HepG2 (cell line): ENCODE measurements around the gene FRMD3. TPM values are rescaled to one million over a fixed set of nuclear protein-coding genes. Genes with fewer than 3 reads are reported as not detected.

ENCODE experiments used
- ATAC-seq: fragments of 200-7000 bp; cut with Tn5 transposase; 3 replicates; pipeline ENCODE4 v1.9.1; 2020; ENCODE audit warnings: mild to moderate bottlenecking, moderate library complexity
- BruUV-seq: library from RNA; stranded (reverse); fragments of 400-500 nt; replicated peaks from 2 replicates; lab custom pipeline; 2021; lab: Mats Ljungman, UMichigan
- CTCF ChIA-PET: fragments of 300-600 bp; formaldehyde crosslinking; extraction: SDS; loops from one replicate; lab custom pipeline; 2021; ENCODE audit warnings: low total read pairs, inconsistent platforms, low intra/inter-chr PET ratio; lab: Yijun Ruan, JAX
- POLR2A ChIA-PET: fragments of 350-600 bp; sonication (Branson Sonifier 250); formaldehyde crosslinking; loops from one replicate; lab custom pipeline; 2020; ENCODE audit warnings: antibody characterized with exemption, inconsistent platforms; lab: Yijun Ruan, JAX
- DNase-seq: peaks from one replicate; pipeline ENCODE4 v3.0.0-alpha.2; 2015; ENCODE audit warnings: low spot score
- FAIRE-seq: peaks from 3 replicates; lab custom pipeline; 2011; peaks lifted over from hg19 to GRCh38; lab: Jason Lieb, UNC
- H2AFZ ChIP-seq: one replicate; pipeline ENCODE4 v1.6.1; 2011; ENCODE audit warnings: low read length, inconsistent platforms
- H3K27ac ChIP-seq: fragments of 300-600 bp; 3 replicates; pipeline ENCODE4 v1.8.0; 2011; ENCODE audit warnings: mixed run types, mild to moderate bottlenecking, mixed read lengths, low read length, inconsistent platforms; ENCODE audit not compliant: insufficient read depth; ENCODE audit errors: extremely low read length
- H3K27me3 ChIP-seq, 2 experiments: fragments of 200-600 bp in 1 of 2; 2 replicates in 1 of 2; 3 replicates in 1 of 2; pipeline versions ENCODE4 v1.6.0 to v1.8.0; 2011; ENCODE audit warnings: low read length in 2 of 2, mild to moderate bottlenecking in 2 of 2, moderate library complexity in 2 of 2, inconsistent platforms in 1 of 2; ENCODE audit not compliant: insufficient read depth in 2 of 2, control insufficient read depth in 1 of 2
- H3K36me3 ChIP-seq, 2 experiments: fragments of 200-600 bp in 1 of 2; replicated peaks in 1 of 2; 2 replicates in 1 of 2; 3 replicates in 1 of 2; pipeline versions ENCODE4 v1.5.1 to v1.8.0; 2011; ENCODE audit warnings: low read length in 2 of 2, inconsistent platforms in 1 of 2; ENCODE audit not compliant: insufficient read depth in 2 of 2, control insufficient read depth in 1 of 2
- H3K4me1 ChIP-seq: 2 replicates; pipeline ENCODE4 v1.5.1; 2012; ENCODE audit warnings: low read length, inconsistent platforms; ENCODE audit not compliant: insufficient read depth
- H3K4me2 ChIP-seq: 2 replicates; pipeline ENCODE4 v1.6.0; 2011; ENCODE audit warnings: low read depth, low read length, inconsistent platforms
- H3K4me3 ChIP-seq, 3 experiments: fragments of 200-600 bp in 1 of 3; sonication (generic), shearing (Covaris generic) in 1 of 3; replicated peaks in 1 of 3; 2 replicates each; pipeline ENCODE4 v1.5.1; 2011 to 2016; ENCODE audit warnings: low read length in 3 of 3, inconsistent platforms in 2 of 3, low read depth in 2 of 3, mild to moderate bottlenecking in 2 of 3, control low read depth in 1 of 3, mixed read lengths in 1 of 3; ENCODE audit not compliant: insufficient read depth in 1 of 3
- H3K79me2 ChIP-seq: one replicate; pipeline ENCODE4 v1.6.1; 2011; ENCODE audit warnings: low read length, inconsistent platforms; ENCODE audit not compliant: insufficient read depth
- H3K9ac ChIP-seq: 2 replicates; pipeline ENCODE4 v1.6.0; 2011; ENCODE audit warnings: mild to moderate bottlenecking, low read depth, low read length, inconsistent platforms; ENCODE audit not compliant: insufficient read depth
- H3K9me3 ChIP-seq: 2 replicates; pipeline ENCODE4 v1.5.1; 2012; ENCODE audit warnings: mild to moderate bottlenecking, low read length
- H4K20me1 ChIP-seq: 2 replicates; pipeline ENCODE4 v1.6.0; 2011; ENCODE audit warnings: inconsistent platforms, mild to moderate bottlenecking, low read length, moderate library complexity; ENCODE audit not compliant: insufficient read depth
- DNMT3B ChIP-seq: conservative IDR thresholded peaks from 2 replicates; pipeline ENCODE4 v1.6.1; 2016; ENCODE audit warnings: missing biosample characterization, control low read depth
- HMG20A ChIP-seq: IDR thresholded peaks from 2 replicates; pipeline ENCODE4 v1.6.1; 2016; ENCODE audit warnings: borderline replicate concordance
- JUN ChIP-seq: sonication (generic); formaldehyde crosslinking; IDR thresholded peaks from 2 replicates; pipeline ENCODE4 v1.4.0; 2020; ENCODE audit warnings: mild to moderate bottlenecking, missing genetic modification reagents
- MEF2D ChIP-seq: sonication (generic); formaldehyde crosslinking; IDR thresholded peaks from 2 replicates; pipeline ENCODE4 v1.5.1; 2020; ENCODE audit warnings: mild to moderate bottlenecking, missing genetic modification reagents
- RFX3 ChIP-seq: IDR thresholded peaks from 2 replicates; pipeline ENCODE4 v1.6.1; 2016; ENCODE audit warnings: missing biosample characterization, missing genetic modification reagents
- SNAI1 ChIP-seq: sonication (generic); formaldehyde crosslinking; IDR thresholded peaks from 2 replicates; pipeline ENCODE4 v1.5.0; 2020; ENCODE audit warnings: mild to moderate bottlenecking, missing genetic modification reagents, borderline replicate concordance
- TOE1 ChIP-seq: sonication (generic); formaldehyde crosslinking; IDR thresholded peaks from 2 replicates; pipeline ENCODE4 v1.4.0; 2020; ENCODE audit warnings: mild to moderate bottlenecking, missing genetic modification reagents
- U2AF1 ChIP-seq: fragments of 200-400 bp; formaldehyde crosslinking; optimal IDR thresholded peaks from 2 replicates; pipeline ENCODE3; 2017; ENCODE audit warnings: mild to moderate bottlenecking, low read depth, low read length
- YY1 ChIP-seq: IDR thresholded peaks from 2 replicates; pipeline ENCODE4 v1.6.1; 2011; ENCODE audit warnings: low read length, low read depth, moderate library complexity, mild to moderate bottlenecking; ENCODE audit not compliant: insufficient read depth, insufficient replicate concordance
- ZNF615 ChIP-seq: sonication (generic); formaldehyde crosslinking; IDR thresholded peaks from 2 replicates; pipeline ENCODE4 v1.5.0; 2020; ENCODE audit warnings: mild to moderate bottlenecking, missing genetic modification reagents, borderline replicate concordance
- in situ Hi-C: cut with HindIII; loops from 2 replicates; pipeline ENCODE4 v1.10.0; 2017; ENCODE audit warnings: low pct_unique_long_range_greater_than_20kb; ENCODE audit not compliant: extremely low pct_ligation_motif_present
- intact Hi-C: fragments of 100-400 bp; cut with micrococcal nuclease; formaldehyde crosslinking; loops from one replicate; pipeline ENCODE4 v1.10.0; 2022; ENCODE audit not compliant: unreplicated experiment
- polyA plus RNA-seq, 8 experiments: library from polyadenylated mRNA; depleted of rRNA in 3 of 8; stranded (reverse) in 7 of 8; unstranded in 1 of 8; fragments of >200 nt; fragmentation: Illumina TruSeq in 4 of 8; extraction: Trizol in 4 of 8; gene quantifications; 2 replicates each; pipeline versions ENCODE4 v1.2.1 to v1.2.3, GENCODE V29; 2011 to 2016; ENCODE audit warnings: low read depth in 4 of 8, missing spikeins in 1 of 8, mixed read lengths in 1 of 8; ENCODE audit not compliant: insufficient read depth in 1 of 8
- total RNA-seq, 5 experiments: library from RNA; depleted of rRNA; stranded (reverse); fragments of >200 nt; fragmentation: Illumina TruSeq; extraction: Trizol; gene quantifications; 2 replicates each; pipeline ENCODE4 v1.2.3, GENCODE V29; 2016; ENCODE audit warnings: low read depth in 1 of 5
- TF ChIP-seq, protein P1 (sequence below): sonication (generic); formaldehyde crosslinking; IDR thresholded peaks from 2 replicates; pipeline ENCODE4 v1.8.0; 2022; ENCODE audit warnings: mild to moderate bottlenecking, missing genetic modification reagents; ENCODE audit not compliant: insufficient replicate concordance
- TF ChIP-seq, protein P2 (sequence below): sonication (generic); formaldehyde crosslinking; IDR thresholded peaks from 2 replicates; pipeline ENCODE4 v1.5.0; 2020; ENCODE audit warnings: missing genetic modification reagents
- TF ChIP-seq, protein P3 (sequence below): sonication (generic); formaldehyde crosslinking; IDR thresholded peaks from 2 replicates; pipeline ENCODE4 v1.9.0; 2021; ENCODE audit warnings: mild to moderate bottlenecking, missing genetic modification reagents
- TF ChIP-seq, protein P4 (sequence below): sonication (generic); formaldehyde crosslinking; IDR thresholded peaks from 2 replicates; pipeline ENCODE4 v1.4.0; 2020; ENCODE audit warnings: missing genetic modification reagents

The FRMD3 gene
- total and polyA plus RNA-seq, 2 of the 13 experiments (the other 11 are each of a cell fraction or from before 2014, with no cell fraction given): 3.2 to 7.7 TPM

DNA sequence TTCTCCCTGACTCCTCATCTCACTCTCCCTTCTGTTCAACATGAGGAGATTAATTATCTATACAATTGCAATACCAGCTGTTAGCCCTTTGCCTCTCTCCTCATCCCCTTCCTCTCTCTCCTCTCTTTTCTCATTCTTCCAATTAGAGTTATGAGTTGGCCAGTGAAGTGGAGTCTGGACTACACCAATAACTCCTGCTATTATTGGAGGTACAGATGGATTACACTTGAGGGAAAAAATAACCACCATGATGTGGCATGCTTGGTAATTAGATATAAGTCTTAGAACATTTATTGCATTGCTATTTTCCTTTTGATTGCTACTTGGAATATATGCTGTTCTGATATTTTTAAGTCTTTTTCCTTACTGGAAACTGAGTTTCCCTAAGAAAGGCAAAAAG lies 159.2 kb downstream of the FRMD3 start:
- Histone ChIP-seq H3K36me3 (no peaks in the 10 kb centered on the region), H3K79me2 (no peaks in the 10 kb centered on the region), H3K4me2 (no peak overlapping the region), H3K9ac (no peak overlapping the region), H4K20me1 (no peaks in the 10 kb centered on the region), H3K27me3 (no peaks in the 10 kb centered on the region), H3K9me3 (peaks cover 15% of the 10 kb centered on the region), H2AFZ (no peak overlapping the region), H3K4me1 (peaks cover 18% of the 10 kb centered on the region), H3K4me3 (no peak overlapping the region), H3K27ac (no peak overlapping the region)
- ATAC-seq (no peak), FAIRE-seq (no peak), DNase-seq (no peak)
- ChIA-PET POLR2A (no interaction called here), CTCF (interaction anchor here (0.6 kb wide), 1 partner anchor 16 kb away, joined by 4 read pairs; no protein-coding TSS in a partner anchor)
- BruUV-seq: no TSS peak
- intact Hi-C loops (no loop called here), in situ Hi-C loops (no loop called here)
- TF ChIP-seq JUN (CRISPR knock-in tag) (no peak), U2AF1 (no peak), SNAI1 (CRISPR knock-in tag) (no peak), HMG20A (CRISPR knock-in tag) (no peak), YY1 (no peak), TOE1 (no peak), DNMT3B (CRISPR knock-in tag) (no peak), ZNF615 (CRISPR knock-in tag) (no peak), RFX3 (CRISPR knock-in tag) (no peak), MEF2D (CRISPR knock-in tag) (no peak)
- TF ChIP-seq, protein P1, sequence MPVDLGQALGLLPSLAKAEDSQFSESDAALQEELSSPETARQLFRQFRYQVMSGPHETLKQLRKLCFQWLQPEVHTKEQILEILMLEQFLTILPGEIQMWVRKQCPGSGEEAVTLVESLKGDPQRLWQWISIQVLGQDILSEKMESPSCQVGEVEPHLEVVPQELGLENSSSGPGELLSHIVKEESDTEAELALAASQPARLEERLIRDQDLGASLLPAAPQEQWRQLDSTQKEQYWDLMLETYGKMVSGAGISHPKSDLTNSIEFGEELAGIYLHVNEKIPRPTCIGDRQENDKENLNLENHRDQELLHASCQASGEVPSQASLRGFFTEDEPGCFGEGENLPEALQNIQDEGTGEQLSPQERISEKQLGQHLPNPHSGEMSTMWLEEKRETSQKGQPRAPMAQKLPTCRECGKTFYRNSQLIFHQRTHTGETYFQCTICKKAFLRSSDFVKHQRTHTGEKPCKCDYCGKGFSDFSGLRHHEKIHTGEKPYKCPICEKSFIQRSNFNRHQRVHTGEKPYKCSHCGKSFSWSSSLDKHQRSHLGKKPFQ: no peak
- TF ChIP-seq, protein P2, sequence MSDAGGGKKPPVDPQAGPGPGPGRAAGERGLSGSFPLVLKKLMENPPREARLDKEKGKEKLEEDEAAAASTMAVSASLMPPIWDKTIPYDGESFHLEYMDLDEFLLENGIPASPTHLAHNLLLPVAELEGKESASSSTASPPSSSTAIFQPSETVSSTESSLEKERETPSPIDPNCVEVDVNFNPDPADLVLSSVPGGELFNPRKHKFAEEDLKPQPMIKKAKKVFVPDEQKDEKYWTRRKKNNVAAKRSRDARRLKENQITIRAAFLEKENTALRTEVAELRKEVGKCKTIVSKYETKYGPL (CRISPR knock-in tag): no peak
- TF ChIP-seq, protein P3, sequence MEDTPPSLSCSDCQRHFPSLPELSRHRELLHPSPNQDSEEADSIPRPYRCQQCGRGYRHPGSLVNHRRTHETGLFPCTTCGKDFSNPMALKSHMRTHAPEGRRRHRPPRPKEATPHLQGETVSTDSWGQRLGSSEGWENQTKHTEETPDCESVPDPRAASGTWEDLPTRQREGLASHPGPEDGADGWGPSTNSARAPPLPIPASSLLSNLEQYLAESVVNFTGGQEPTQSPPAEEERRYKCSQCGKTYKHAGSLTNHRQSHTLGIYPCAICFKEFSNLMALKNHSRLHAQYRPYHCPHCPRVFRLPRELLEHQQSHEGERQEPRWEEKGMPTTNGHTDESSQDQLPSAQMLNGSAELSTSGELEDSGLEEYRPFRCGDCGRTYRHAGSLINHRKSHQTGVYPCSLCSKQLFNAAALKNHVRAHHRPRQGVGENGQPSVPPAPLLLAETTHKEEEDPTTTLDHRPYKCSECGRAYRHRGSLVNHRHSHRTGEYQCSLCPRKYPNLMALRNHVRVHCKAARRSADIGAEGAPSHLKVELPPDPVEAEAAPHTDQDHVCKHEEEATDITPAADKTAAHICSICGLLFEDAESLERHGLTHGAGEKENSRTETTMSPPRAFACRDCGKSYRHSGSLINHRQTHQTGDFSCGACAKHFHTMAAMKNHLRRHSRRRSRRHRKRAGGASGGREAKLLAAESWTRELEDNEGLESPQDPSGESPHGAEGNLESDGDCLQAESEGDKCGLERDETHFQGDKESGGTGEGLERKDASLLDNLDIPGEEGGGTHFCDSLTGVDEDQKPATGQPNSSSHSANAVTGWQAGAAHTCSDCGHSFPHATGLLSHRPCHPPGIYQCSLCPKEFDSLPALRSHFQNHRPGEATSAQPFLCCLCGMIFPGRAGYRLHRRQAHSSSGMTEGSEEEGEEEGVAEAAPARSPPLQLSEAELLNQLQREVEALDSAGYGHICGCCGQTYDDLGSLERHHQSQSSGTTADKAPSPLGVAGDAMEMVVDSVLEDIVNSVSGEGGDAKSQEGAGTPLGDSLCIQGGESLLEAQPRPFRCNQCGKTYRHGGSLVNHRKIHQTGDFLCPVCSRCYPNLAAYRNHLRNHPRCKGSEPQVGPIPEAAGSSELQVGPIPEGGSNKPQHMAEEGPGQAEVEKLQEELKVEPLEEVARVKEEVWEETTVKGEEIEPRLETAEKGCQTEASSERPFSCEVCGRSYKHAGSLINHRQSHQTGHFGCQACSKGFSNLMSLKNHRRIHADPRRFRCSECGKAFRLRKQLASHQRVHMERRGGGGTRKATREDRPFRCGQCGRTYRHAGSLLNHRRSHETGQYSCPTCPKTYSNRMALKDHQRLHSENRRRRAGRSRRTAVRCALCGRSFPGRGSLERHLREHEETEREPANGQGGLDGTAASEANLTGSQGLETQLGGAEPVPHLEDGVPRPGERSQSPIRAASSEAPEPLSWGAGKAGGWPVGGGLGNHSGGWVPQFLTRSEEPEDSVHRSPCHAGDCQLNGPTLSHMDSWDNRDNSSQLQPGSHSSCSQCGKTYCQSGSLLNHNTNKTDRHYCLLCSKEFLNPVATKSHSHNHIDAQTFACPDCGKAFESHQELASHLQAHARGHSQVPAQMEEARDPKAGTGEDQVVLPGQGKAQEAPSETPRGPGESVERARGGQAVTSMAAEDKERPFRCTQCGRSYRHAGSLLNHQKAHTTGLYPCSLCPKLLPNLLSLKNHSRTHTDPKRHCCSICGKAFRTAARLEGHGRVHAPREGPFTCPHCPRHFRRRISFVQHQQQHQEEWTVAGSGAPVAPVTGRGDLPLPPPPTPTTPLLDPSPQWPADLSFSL (CRISPR knock-in tag): no peak
- TF ChIP-seq, protein P4, sequence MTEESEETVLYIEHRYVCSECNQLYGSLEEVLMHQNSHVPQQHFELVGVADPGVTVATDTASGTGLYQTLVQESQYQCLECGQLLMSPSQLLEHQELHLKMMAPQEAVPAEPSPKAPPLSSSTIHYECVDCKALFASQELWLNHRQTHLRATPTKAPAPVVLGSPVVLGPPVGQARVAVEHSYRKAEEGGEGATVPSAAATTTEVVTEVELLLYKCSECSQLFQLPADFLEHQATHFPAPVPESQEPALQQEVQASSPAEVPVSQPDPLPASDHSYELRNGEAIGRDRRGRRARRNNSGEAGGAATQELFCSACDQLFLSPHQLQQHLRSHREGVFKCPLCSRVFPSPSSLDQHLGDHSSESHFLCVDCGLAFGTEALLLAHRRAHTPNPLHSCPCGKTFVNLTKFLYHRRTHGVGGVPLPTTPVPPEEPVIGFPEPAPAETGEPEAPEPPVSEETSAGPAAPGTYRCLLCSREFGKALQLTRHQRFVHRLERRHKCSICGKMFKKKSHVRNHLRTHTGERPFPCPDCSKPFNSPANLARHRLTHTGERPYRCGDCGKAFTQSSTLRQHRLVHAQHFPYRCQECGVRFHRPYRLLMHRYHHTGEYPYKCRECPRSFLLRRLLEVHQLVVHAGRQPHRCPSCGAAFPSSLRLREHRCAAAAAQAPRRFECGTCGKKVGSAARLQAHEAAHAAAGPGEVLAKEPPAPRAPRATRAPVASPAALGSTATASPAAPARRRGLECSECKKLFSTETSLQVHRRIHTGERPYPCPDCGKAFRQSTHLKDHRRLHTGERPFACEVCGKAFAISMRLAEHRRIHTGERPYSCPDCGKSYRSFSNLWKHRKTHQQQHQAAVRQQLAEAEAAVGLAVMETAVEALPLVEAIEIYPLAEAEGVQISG: no peak
